GM23338 (cell line): ENCODE results near the gene PTCHD1.

Experiments used
- CREB1 ChIP-seq: fragments of 250-450 bp; sonication (Bioruptor Pico); IDR thresholded peaks from 2 replicates; pipeline ENCODE4 v1.5.0; 2020; ENCODE audit warnings: low read depth, mild to moderate bottlenecking, moderate library complexity
- EZH2 ChIP-seq: fragments of 200-600 bp; sonication (generic); IDR thresholded peaks from one replicate; pipeline ENCODE4 v1.8.0; 2017; ENCODE audit warnings: antibody characterized with exemption, mild to moderate bottlenecking, low read depth; ENCODE audit not compliant: unreplicated experiment
- EZH2phosphoT487 ChIP-seq: fragments of 200-600 bp; sonication (generic); IDR thresholded peaks from one replicate; pipeline ENCODE4 v1.8.1; 2018; ENCODE audit warnings: antibody characterized with exemption; ENCODE audit not compliant: unreplicated experiment
- JUNB ChIP-seq: IDR thresholded peaks from one replicate; pipeline ENCODE4 v1.6.1; 2016; ENCODE audit warnings: antibody characterized with exemption; ENCODE audit not compliant: unreplicated experiment
- POLR2AphosphoS5 ChIP-seq: IDR thresholded peaks from 2 replicates; pipeline ENCODE4 v1.6.1; 2016; ENCODE audit warnings: antibody characterized with exemption, low read depth
- STAT1 ChIP-seq: IDR thresholded peaks from one replicate; pipeline ENCODE4 v1.6.1; 2016; ENCODE audit warnings: antibody characterized with exemption; ENCODE audit not compliant: unreplicated experiment
- ZNF114 ChIP-seq: fragments of 250-450 bp; sonication (Bioruptor Pico); IDR thresholded peaks from 2 replicates; pipeline ENCODE4 v1.5.0; 2020; ENCODE audit warnings: mild to moderate bottlenecking, moderate library complexity
- TF ChIP-seq, protein P1 (sequence below), 2 experiments: fragments of 200-600 bp in 1 of 2; sonication (generic) in 1 of 2; conservative IDR thresholded peaks; 2 replicates each; pipeline versions ENCODE4 v1.5.1 to v1.6.1; 2016 to 2017; ENCODE audit warnings: antibody characterized with exemption in 2 of 2, low read depth in 2 of 2, mild to moderate bottlenecking in 2 of 2, moderate library complexity in 1 of 2
- TF ChIP-seq, protein P2 (sequence below): IDR thresholded peaks from one replicate; pipeline ENCODE4 v1.6.1; 2018; ENCODE audit warnings: antibody characterized with exemption; ENCODE audit not compliant: unreplicated experiment
- TF ChIP-seq, protein P3 (sequence below): IDR thresholded peaks from 2 replicates; pipeline ENCODE4 v1.6.1; 2016; ENCODE audit warnings: antibody characterized with exemption

DNA sequence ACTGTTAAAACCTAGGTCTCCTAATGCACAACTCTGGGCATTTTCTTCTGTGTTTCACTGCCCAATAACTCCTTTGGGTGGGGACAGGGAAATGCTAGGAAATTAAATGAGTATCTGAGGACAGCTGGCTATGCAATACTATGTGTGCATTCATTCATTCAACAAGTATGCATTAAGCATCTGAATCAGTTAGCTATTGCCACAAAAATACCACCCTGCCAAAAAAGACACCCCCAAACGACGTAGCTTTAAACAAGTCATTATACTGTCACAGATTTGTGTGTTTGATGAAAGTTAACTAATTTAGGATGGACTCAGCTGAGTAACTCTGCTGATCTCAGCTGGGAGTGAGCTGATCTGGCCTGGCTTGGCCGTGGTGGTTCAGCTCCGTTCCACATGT is 29.8 kb upstream of the PTCHD1 start:
- no peak for TF ChIP-seq POLR2AphosphoS5
- TF ChIP-seq, protein P1, sequence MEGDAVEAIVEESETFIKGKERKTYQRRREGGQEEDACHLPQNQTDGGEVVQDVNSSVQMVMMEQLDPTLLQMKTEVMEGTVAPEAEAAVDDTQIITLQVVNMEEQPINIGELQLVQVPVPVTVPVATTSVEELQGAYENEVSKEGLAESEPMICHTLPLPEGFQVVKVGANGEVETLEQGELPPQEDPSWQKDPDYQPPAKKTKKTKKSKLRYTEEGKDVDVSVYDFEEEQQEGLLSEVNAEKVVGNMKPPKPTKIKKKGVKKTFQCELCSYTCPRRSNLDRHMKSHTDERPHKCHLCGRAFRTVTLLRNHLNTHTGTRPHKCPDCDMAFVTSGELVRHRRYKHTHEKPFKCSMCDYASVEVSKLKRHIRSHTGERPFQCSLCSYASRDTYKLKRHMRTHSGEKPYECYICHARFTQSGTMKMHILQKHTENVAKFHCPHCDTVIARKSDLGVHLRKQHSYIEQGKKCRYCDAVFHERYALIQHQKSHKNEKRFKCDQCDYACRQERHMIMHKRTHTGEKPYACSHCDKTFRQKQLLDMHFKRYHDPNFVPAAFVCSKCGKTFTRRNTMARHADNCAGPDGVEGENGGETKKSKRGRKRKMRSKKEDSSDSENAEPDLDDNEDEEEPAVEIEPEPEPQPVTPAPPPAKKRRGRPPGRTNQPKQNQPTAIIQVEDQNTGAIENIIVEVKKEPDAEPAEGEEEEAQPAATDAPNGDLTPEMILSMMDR (conservative IDR thresholded peaks at IDR 0.05; ENCODE audit: low read depth in 2 of 2) = no peak
- no peak for TF ChIP-seq CREB1 (CRISPR knock-in tag)
- TF ChIP-seq EZH2 = no peak
- TF ChIP-seq, protein P2, sequence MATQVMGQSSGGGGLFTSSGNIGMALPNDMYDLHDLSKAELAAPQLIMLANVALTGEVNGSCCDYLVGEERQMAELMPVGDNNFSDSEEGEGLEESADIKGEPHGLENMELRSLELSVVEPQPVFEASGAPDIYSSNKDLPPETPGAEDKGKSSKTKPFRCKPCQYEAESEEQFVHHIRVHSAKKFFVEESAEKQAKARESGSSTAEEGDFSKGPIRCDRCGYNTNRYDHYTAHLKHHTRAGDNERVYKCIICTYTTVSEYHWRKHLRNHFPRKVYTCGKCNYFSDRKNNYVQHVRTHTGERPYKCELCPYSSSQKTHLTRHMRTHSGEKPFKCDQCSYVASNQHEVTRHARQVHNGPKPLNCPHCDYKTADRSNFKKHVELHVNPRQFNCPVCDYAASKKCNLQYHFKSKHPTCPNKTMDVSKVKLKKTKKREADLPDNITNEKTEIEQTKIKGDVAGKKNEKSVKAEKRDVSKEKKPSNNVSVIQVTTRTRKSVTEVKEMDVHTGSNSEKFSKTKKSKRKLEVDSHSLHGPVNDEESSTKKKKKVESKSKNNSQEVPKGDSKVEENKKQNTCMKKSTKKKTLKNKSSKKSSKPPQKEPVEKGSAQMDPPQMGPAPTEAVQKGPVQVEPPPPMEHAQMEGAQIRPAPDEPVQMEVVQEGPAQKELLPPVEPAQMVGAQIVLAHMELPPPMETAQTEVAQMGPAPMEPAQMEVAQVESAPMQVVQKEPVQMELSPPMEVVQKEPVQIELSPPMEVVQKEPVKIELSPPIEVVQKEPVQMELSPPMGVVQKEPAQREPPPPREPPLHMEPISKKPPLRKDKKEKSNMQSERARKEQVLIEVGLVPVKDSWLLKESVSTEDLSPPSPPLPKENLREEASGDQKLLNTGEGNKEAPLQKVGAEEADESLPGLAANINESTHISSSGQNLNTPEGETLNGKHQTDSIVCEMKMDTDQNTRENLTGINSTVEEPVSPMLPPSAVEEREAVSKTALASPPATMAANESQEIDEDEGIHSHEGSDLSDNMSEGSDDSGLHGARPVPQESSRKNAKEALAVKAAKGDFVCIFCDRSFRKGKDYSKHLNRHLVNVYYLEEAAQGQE = no peak
- TF ChIP-seq ZNF114 (CRISPR knock-in tag) = no peak
- TF ChIP-seq STAT1 = no peak
- TF ChIP-seq EZH2phosphoT487 = no peak
- TF ChIP-seq, protein P3, sequence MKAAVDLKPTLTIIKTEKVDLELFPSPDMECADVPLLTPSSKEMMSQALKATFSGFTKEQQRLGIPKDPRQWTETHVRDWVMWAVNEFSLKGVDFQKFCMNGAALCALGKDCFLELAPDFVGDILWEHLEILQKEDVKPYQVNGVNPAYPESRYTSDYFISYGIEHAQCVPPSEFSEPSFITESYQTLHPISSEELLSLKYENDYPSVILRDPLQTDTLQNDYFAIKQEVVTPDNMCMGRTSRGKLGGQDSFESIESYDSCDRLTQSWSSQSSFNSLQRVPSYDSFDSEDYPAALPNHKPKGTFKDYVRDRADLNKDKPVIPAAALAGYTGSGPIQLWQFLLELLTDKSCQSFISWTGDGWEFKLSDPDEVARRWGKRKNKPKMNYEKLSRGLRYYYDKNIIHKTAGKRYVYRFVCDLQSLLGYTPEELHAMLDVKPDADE = no peak
- TF ChIP-seq JUNB = no peak
